HepG2 (cell line): ENCODE results near the gene ULK4. TPM values are rescaled to one million over a fixed set of nuclear protein-coding genes. Genes with fewer than 3 reads are reported as not detected.
A peak's percentile ranks its signal among the peaks of the same experiment; 100 is the strongest.
"Not testable (repeated sequence)": the region's sequence is repeated elsewhere in the genome, so short reads cannot be mapped to it uniquely, and the experiment has no call there.

Source experiments
- ATAC-seq: fragments of 200-7000 bp; cut with Tn5 transposase; 3 replicates; pipeline ENCODE4 v1.9.1; 2020; ENCODE audit warnings: mild to moderate bottlenecking, moderate library complexity
- BruUV-seq: library from RNA; stranded (reverse); fragments of 400-500 nt; replicated peaks from 2 replicates; lab custom pipeline; 2021; lab: Mats Ljungman, UMichigan
- CTCF ChIA-PET: fragments of 300-600 bp; formaldehyde crosslinking; extraction: SDS; loops from one replicate; lab custom pipeline; 2021; ENCODE audit warnings: low total read pairs, inconsistent platforms, low intra/inter-chr PET ratio; lab: Yijun Ruan, JAX
- POLR2A ChIA-PET: fragments of 350-600 bp; sonication (Branson Sonifier 250); formaldehyde crosslinking; loops from one replicate; lab custom pipeline; 2020; ENCODE audit warnings: antibody characterized with exemption, inconsistent platforms; lab: Yijun Ruan, JAX
- DNase-seq: peaks from one replicate; pipeline ENCODE4 v3.0.0-alpha.2; 2015; ENCODE audit warnings: low spot score
- FAIRE-seq: peaks from 3 replicates; lab custom pipeline; 2011; peaks lifted over from hg19 to GRCh38; lab: Jason Lieb, UNC
- H2AFZ ChIP-seq: one replicate; pipeline ENCODE4 v1.6.1; 2011; ENCODE audit warnings: low read length, inconsistent platforms
- H3K27ac ChIP-seq: fragments of 300-600 bp; 3 replicates; pipeline ENCODE4 v1.8.0; 2011; ENCODE audit warnings: mixed run types, mild to moderate bottlenecking, mixed read lengths, low read length, inconsistent platforms; ENCODE audit not compliant: insufficient read depth; ENCODE audit errors: extremely low read length
- H3K27me3 ChIP-seq, 2 experiments: fragments of 200-600 bp in 1 of 2; 2 replicates in 1 of 2; 3 replicates in 1 of 2; pipeline versions ENCODE4 v1.6.0 to v1.8.0; 2011; ENCODE audit warnings: low read length in 2 of 2, mild to moderate bottlenecking in 2 of 2, moderate library complexity in 2 of 2, inconsistent platforms in 1 of 2; ENCODE audit not compliant: insufficient read depth in 2 of 2, control insufficient read depth in 1 of 2
- H3K36me3 ChIP-seq, 2 experiments: fragments of 200-600 bp in 1 of 2; replicated peaks in 1 of 2; 2 replicates in 1 of 2; 3 replicates in 1 of 2; pipeline versions ENCODE4 v1.5.1 to v1.8.0; 2011; ENCODE audit warnings: low read length in 2 of 2, inconsistent platforms in 1 of 2; ENCODE audit not compliant: insufficient read depth in 2 of 2, control insufficient read depth in 1 of 2
- H3K4me1 ChIP-seq: 2 replicates; pipeline ENCODE4 v1.5.1; 2012; ENCODE audit warnings: low read length, inconsistent platforms; ENCODE audit not compliant: insufficient read depth
- H3K4me2 ChIP-seq: 2 replicates; pipeline ENCODE4 v1.6.0; 2011; ENCODE audit warnings: low read depth, low read length, inconsistent platforms
- H3K4me3 ChIP-seq, 3 experiments: fragments of 200-600 bp in 1 of 3; sonication (generic), shearing (Covaris generic) in 1 of 3; replicated peaks in 1 of 3; 2 replicates each; pipeline ENCODE4 v1.5.1; 2011 to 2016; ENCODE audit warnings: low read length in 3 of 3, inconsistent platforms in 2 of 3, low read depth in 2 of 3, mild to moderate bottlenecking in 2 of 3, control low read depth in 1 of 3, mixed read lengths in 1 of 3; ENCODE audit not compliant: insufficient read depth in 1 of 3
- H3K79me2 ChIP-seq: one replicate; pipeline ENCODE4 v1.6.1; 2011; ENCODE audit warnings: low read length, inconsistent platforms; ENCODE audit not compliant: insufficient read depth
- H3K9ac ChIP-seq: 2 replicates; pipeline ENCODE4 v1.6.0; 2011; ENCODE audit warnings: mild to moderate bottlenecking, low read depth, low read length, inconsistent platforms; ENCODE audit not compliant: insufficient read depth
- H3K9me3 ChIP-seq: 2 replicates; pipeline ENCODE4 v1.5.1; 2012; ENCODE audit warnings: mild to moderate bottlenecking, low read length
- H4K20me1 ChIP-seq: 2 replicates; pipeline ENCODE4 v1.6.0; 2011; ENCODE audit warnings: inconsistent platforms, mild to moderate bottlenecking, low read length, moderate library complexity; ENCODE audit not compliant: insufficient read depth
- CTCF ChIP-seq: sonication (generic); formaldehyde crosslinking; IDR thresholded peaks from 2 replicates; pipeline ENCODE4 v1.5.0; 2020; ENCODE audit warnings: mild to moderate bottlenecking, missing genetic modification reagents, moderate library complexity
- SMC3 ChIP-seq: IDR thresholded peaks from 2 replicates; pipeline ENCODE4 v1.6.1; 2011; ENCODE audit warnings: low read length, improper control_type of control experiment
- STAG1 ChIP-seq: sonication (generic); formaldehyde crosslinking; IDR thresholded peaks from 2 replicates; pipeline ENCODE4 v1.4.0; 2020; ENCODE audit warnings: missing genetic modification reagents
- TEAD3 ChIP-seq: optimal IDR thresholded peaks from 2 replicates; pipeline ENCODE3; 2016; ENCODE audit warnings: borderline replicate concordance
- ZNF335 ChIP-seq: sonication (generic); formaldehyde crosslinking; IDR thresholded peaks from 2 replicates; pipeline ENCODE4 v1.4.0; 2020; ENCODE audit warnings: missing genetic modification reagents
- WGBS: methylation state at CpG from one replicate; pipeline ENCODE4 v1.1.6; 2017; ENCODE audit warnings: low lambda C conversion rate; 5-methylcytosine and 5-hydroxymethylcytosine counted together
- in situ Hi-C: cut with HindIII; loops from 2 replicates; pipeline ENCODE4 v1.10.0; 2017; ENCODE audit warnings: low pct_unique_long_range_greater_than_20kb; ENCODE audit not compliant: extremely low pct_ligation_motif_present
- intact Hi-C: fragments of 100-400 bp; cut with micrococcal nuclease; formaldehyde crosslinking; loops from one replicate; pipeline ENCODE4 v1.10.0; 2022; ENCODE audit not compliant: unreplicated experiment
- polyA plus RNA-seq, 8 experiments: library from polyadenylated mRNA; depleted of rRNA in 3 of 8; stranded (reverse) in 7 of 8; unstranded in 1 of 8; fragments of >200 nt; fragmentation: Illumina TruSeq in 4 of 8; extraction: Trizol in 4 of 8; gene quantifications; 2 replicates each; pipeline versions ENCODE4 v1.2.1 to v1.2.3, GENCODE V29; 2011 to 2016; ENCODE audit warnings: low read depth in 4 of 8, missing spikeins in 1 of 8, mixed read lengths in 1 of 8; ENCODE audit not compliant: insufficient read depth in 1 of 8
- total RNA-seq, 5 experiments: library from RNA; depleted of rRNA; stranded (reverse); fragments of >200 nt; fragmentation: Illumina TruSeq; extraction: Trizol; gene quantifications; 2 replicates each; pipeline ENCODE4 v1.2.3, GENCODE V29; 2016; ENCODE audit warnings: low read depth in 1 of 5

The ULK4 gene
- total and polyA plus RNA-seq, 2 of the 13 experiments (the other 11 are each of a cell fraction or from before 2014, with no cell fraction given), result 6.7 to 11.8 TPM

- Histone ChIP-seq H3K4me2 (no peak overlapping the region), H3K9me3 (no peaks in the 10 kb centered on the region), H4K20me1 (no peaks in the 10 kb centered on the region), H3K79me2 (no peaks in the 10 kb centered on the region), H3K4me1 (peaks cover 40% of the 10 kb centered on the region), H2AFZ (no peak overlapping the region), H3K36me3 (no peaks in the 10 kb centered on the region), H3K27ac (no peak overlapping the region), H3K4me3 (no peak overlapping the region), H3K9ac (no peak overlapping the region), H3K27me3 (no peaks in the 10 kb centered on the region)
- POLR2A ChIA-PET, result no interaction called here
- DNase-seq (no peak), ATAC-seq (peak; percentile 35; the same call in 2 of the 3 replicates), FAIRE-seq (no peak)
- CTCF ChIA-PET, result no interaction called here
- in situ Hi-C loops (no loop called here), intact Hi-C loops (no loop called here)
- 78% methylated on average over 6 of the region's 6 CpGs for WGBS
- no TSS peak for BruUV-seq
- TF ChIP-seq ZNF335 (CRISPR knock-in tag), result no peak
- TF ChIP-seq SMC3, result peak; percentile 25; the same call in 1 of the 2 replicates
- peak; percentile 47 for TF ChIP-seq CTCF (CRISPR knock-in tag)
- TF ChIP-seq STAG1, result peak; percentile 54
Measured at GRCh38 chr3:41286305-41286704, 675.6 kb downstream of the ULK4 start.

- DNase-seq, H3K4me3 ChIP-seq, ATAC-seq, H3K4me2 ChIP-seq, intact Hi-C loops, H2AFZ ChIP-seq, H3K27me3 ChIP-seq, POLR2A ChIA-PET, FAIRE-seq, in situ Hi-C loops, H3K9me3 ChIP-seq: not testable (repeated sequence)
- WGBS, result 82% methylated on average over 3 of the region's 3 CpGs
- peak; percentile 56 for TF ChIP-seq TEAD3
- TF ChIP-seq, all 625 proteins: peak for 1; not testable (repeated sequence) for 624
- H3K27ac ChIP-seq, CTCF ChIA-PET, H3K79me2 ChIP-seq, H3K36me3 ChIP-seq, BruUV-seq, H3K9ac ChIP-seq, H4K20me1 ChIP-seq: not testable (repeated sequence)
- peaks cover 26% of the 10 kb centered on the region for H3K4me1 ChIP-seq
Measured at GRCh38 chr3:41284934-41285333, 677.0 kb downstream of the ULK4 start.
